Upper lobe of right lung (tissue), 1 donor: ENCODE data around the gene FAM3B. TPM values are rescaled to one million over a fixed set of nuclear protein-coding genes. Genes with fewer than 3 reads are reported as not detected.
A peak's percentile ranks its signal among the peaks of the same experiment; 100 is the strongest.
"Not testable (repeated sequence)": the region's sequence is repeated elsewhere in the genome, so short reads cannot be mapped to it uniquely, and the experiment has no call there.

ENCODE experiments used
- ATAC-seq: fragments of 200-7000 bp; cut with Tn5 transposase; one replicate; pipeline ENCODE4 v1.9.1; 2020; ENCODE audit warnings: mild to moderate bottlenecking, moderate library complexity
- DNase-seq: peaks from one replicate; pipeline ENCODE4 v3.0.0-alpha.2; 2020
- H3K27ac ChIP-seq: fragments of 200-600 bp; one replicate; pipeline ENCODE4 v1.8.0; 2022
- H3K27me3 ChIP-seq: fragments of 200-600 bp; one replicate; pipeline ENCODE4 v1.8.0; 2022; ENCODE audit warnings: mild to moderate bottlenecking
- H3K36me3 ChIP-seq: fragments of 200-600 bp; one replicate; pipeline ENCODE4 v1.8.0; 2022
- H3K4me1 ChIP-seq: fragments of 200-600 bp; one replicate; pipeline ENCODE4 v1.8.0; 2022
- H3K4me3 ChIP-seq: fragments of 200-600 bp; one replicate; pipeline ENCODE4 v1.8.0; 2022; ENCODE audit warnings: mild to moderate bottlenecking
- H3K9me3 ChIP-seq: fragments of 200-600 bp; one replicate; pipeline ENCODE4 v1.8.0; 2022
- intact Hi-C: fragments of 100-400 bp; cut with DNase I; formaldehyde crosslinking; loops from one replicate; pipeline ENCODE4 v1.11.0; 2022
- total RNA-seq: library from RNA; stranded (reverse); fragmentation: NEBNext Ultra II Directional; extraction: Animal tissue kit (Norgen Biotek cat#: 25700); gene quantifications from one replicate; pipeline ENCODE4 v1.2.1, GENCODE V29; 2021
- TF ChIP-seq, protein P1 (sequence below): fragments of 200-600 bp; IDR thresholded peaks from one replicate; pipeline ENCODE4 v1.8.0; 2022; ENCODE audit warnings: antibody characterized with exemption
- donor health status: DM: no; HTN: yes; CAD: no; lungs with severe emphysema.

FAM3B gene
- total RNA-seq, 1 donor from 2014 or later = 5.2 TPM

DNA sequence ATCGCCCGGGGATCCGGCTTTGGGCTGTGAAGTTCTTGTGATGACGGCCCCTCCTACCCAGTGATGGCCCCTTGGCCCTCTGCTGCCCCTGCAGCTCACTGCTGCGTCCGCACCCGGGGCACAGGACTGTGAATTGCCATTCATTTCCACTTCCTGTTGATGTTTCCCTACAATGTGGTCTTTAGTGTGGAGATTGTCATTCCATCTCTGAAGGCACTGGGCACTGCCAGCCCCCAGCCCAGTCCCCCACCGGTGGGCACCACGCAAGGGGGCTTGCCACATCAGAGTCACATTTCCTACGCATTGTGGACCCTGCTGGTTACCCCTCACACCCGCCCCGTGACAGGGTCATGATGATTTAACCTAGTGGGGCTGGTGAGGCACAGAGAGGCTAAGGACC, 42.7 kb downstream of the FAM3B start:
- intact Hi-C loops = no loop called here
- Histone ChIP-seq H3K9me3 (no peaks in the 10 kb centered on the region), H3K27ac (no peak overlapping the region), H3K4me3 (no peak overlapping the region), H3K27me3 (no peaks in the 10 kb centered on the region), H3K36me3 (no peaks in the 10 kb centered on the region), H3K4me1 (peaks cover 19% of the 10 kb centered on the region)
- TF ChIP-seq, protein P1, sequence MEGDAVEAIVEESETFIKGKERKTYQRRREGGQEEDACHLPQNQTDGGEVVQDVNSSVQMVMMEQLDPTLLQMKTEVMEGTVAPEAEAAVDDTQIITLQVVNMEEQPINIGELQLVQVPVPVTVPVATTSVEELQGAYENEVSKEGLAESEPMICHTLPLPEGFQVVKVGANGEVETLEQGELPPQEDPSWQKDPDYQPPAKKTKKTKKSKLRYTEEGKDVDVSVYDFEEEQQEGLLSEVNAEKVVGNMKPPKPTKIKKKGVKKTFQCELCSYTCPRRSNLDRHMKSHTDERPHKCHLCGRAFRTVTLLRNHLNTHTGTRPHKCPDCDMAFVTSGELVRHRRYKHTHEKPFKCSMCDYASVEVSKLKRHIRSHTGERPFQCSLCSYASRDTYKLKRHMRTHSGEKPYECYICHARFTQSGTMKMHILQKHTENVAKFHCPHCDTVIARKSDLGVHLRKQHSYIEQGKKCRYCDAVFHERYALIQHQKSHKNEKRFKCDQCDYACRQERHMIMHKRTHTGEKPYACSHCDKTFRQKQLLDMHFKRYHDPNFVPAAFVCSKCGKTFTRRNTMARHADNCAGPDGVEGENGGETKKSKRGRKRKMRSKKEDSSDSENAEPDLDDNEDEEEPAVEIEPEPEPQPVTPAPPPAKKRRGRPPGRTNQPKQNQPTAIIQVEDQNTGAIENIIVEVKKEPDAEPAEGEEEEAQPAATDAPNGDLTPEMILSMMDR = no peak
- ATAC-seq = no peak
- no peak for DNase-seq

DNA sequence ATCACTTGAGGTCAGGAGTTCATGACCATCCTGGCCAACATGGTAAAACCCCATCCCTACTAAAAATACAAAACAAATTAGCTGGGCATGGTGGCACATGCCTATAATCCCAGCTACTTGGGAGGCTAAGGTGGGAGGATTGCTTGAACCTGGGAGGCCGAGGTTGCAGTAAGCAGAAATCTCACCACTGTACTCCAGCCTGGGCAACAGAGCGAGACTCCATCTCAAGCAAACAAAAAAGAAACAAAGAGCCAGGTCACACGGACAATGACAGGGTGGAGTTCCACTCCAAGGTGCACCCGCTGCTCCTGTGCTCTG, 43.1 kb downstream of the FAM3B start:
- ATAC-seq, H3K27me3 ChIP-seq, intact Hi-C loops, H3K36me3 ChIP-seq, H3K9me3 ChIP-seq, DNase-seq, H3K4me3 ChIP-seq, H3K27ac ChIP-seq: not testable (repeated sequence)
- peaks cover 19% of the 10 kb centered on the region for H3K4me1 ChIP-seq

DNA sequence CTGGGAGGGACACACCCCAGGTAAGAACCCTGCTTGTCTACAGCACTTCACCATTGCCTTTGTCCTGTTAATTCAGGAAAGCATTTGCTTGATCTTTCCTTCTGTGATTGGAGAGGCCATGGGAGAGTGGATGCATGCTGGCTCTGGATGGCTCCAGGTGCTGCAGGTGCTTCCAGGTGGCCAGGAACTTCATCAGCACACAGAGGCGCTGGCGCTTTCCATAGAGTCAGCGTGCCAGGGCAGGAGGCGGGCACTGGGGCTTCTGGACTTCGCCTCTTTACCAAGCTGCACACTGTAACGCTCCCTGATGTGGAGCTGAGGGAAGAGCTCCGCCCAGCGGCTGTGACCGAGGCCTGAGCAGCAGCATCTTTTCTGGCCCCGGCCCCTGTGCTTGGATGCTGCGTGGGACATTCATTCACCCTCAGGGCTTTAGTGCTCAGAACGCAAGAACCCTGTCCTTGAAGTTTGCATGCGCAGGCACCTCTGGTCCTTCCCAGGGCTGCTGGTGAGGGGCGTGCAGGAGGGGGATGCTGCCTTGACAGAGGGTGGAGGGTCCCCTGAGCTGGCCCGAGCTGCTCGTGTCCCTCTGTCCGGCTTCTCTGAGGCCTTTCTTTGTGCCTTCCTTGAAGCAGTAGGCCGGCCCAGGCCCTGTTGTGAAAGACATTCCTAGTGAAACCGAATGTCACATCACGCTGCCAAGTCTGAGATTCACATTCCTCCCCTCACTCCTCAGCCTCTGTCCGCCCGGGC, 43.6 kb downstream of the FAM3B start:
- DNase-seq (peak; percentile 68), ATAC-seq (peak; percentile 4)
- no peaks in the 10 kb centered on the region for H3K9me3 ChIP-seq
- TF ChIP-seq, protein P1 = no peak
- peak overlapping the region; percentile 55 for H3K27ac ChIP-seq
- H3K36me3 ChIP-seq = no peaks in the 10 kb centered on the region
- H3K27me3 ChIP-seq = no peaks in the 10 kb centered on the region
- intact Hi-C loops = no loop called here
- peaks cover 19% of the 10 kb centered on the region for H3K4me1 ChIP-seq
- H3K4me3 ChIP-seq = no peak overlapping the region

DNA sequence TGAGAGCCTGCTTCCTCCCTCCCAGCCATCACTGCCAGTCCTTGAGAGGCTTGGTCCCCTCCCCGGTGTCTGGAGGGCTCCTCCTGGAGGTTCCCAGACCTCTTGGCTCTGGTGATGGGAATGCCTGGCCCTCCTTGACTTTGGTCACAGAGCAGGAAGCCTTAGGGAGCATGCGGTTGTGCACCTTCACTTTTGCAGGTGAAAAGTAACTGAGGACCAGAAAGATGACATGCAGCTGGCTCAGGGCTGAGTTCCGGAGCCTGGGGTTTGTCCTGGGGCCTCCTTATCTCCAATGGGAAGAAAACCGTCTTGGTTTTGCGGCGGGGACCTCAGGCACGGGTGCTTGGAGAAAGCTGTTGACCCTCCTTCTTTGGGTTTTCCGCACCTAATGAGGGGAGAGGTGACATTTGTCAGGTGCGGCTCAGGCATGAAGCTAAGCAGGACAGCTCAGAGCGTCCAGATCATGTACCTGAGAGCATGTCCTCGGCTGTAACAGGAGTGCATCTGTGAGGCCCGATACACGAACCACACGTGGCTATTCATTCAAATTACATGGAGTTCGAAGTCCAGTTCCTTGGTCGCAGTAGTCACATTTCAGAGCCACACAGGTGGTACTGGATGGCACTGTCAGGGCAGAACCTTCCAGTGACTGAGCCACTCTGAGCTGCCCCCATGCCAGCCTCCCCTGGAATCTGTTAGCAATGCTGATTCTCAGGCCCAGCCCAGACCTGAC, 44.6 kb downstream of the FAM3B start:
- intact Hi-C loops = no loop called here
- DNase-seq = no peak

DNA sequence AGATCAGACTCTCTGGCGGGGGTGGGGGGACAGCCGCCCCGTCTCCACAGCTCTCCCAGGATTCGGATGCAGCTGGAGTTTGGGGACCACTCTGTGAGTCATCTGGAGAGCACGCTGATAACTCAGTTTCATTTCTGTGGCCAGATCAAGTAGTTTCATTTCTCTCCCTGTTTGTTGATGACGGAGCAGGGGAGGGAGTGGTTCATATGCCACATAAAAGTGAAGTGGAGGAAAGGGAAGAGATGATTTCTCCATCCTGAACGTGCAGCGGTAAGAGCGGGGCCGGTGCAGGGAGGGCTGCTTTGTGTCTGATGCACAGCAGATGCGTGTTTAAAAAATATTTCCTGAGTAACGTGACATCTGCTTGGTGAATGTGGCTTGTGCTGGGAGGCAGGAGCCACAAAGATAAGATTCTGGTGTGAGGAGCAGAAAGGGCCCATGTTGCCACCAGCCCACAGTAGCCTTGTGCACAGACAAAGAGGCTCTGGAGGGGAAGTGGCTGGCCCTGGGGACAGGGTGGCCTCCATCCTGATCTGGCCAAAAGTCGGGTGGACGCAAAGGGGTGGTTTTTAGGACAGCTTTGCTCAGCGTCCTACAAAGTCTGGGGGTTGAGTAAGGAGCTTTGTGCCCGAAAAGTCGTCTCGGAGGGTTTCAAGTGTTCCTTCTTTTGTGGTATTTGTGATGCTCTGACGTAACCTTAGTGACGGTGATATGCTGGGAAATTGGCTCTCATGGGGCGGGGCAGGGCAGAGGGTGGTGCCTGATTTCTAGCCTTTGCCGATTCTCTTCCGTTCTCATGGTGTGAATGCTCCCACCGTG, 45.4 kb downstream of the FAM3B start, which contains the start of gene MX2:
Gene MX2 (plus strand): TSS at position 242 of the 819 bp plus-strand sequence. CDS start 14,880 bp downstream, outside the sequence.
- ATAC-seq = peak; percentile 81
- Histone ChIP-seq H3K4me1 (peaks cover 19% of the 10 kb centered on the region), H3K27ac (peak within 1 kb of the TSS; percentile 91), H3K4me3 (peak within 1 kb of the TSS; percentile 50), H3K27me3 (no peaks in the 10 kb centered on the region), H3K36me3 (no peaks in the 10 kb centered on the region), H3K9me3 (no peaks in the 10 kb centered on the region)
- TF ChIP-seq, protein P1 = no peak
- intact Hi-C loops = no loop called here
- peak; percentile 80 for DNase-seq

More for the DNA sequence above, 44.6 kb downstream of the FAM3B start:
- ATAC-seq = no peak
- Histone ChIP-seq H3K27ac (peak overlapping the region; percentile 91), H3K27me3 (no peaks in the 10 kb centered on the region), H3K4me1 (peaks cover 19% of the 10 kb centered on the region), H3K9me3 (no peaks in the 10 kb centered on the region), H3K4me3 (peak overlapping the region; percentile 50), H3K36me3 (no peaks in the 10 kb centered on the region)
- TF ChIP-seq, protein P1 = no peak
